NCI-H2107 treated with DMSO at 0.1 percent for 48 hours (cell line): ENCODE results near the gene GEMIN8.

Experiments used
- DNase-seq: peaks from one replicate; lab custom pipeline; 2025; ENCODE audit not compliant: unreplicated experiment; lab: John Stamatoyannopoulos, UW

GEMIN8 gene, protein sequence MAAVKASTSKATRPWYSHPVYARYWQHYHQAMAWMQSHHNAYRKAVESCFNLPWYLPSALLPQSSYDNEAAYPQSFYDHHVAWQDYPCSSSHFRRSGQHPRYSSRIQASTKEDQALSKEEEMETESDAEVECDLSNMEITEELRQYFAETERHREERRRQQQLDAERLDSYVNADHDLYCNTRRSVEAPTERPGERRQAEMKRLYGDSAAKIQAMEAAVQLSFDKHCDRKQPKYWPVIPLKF

DNA sequence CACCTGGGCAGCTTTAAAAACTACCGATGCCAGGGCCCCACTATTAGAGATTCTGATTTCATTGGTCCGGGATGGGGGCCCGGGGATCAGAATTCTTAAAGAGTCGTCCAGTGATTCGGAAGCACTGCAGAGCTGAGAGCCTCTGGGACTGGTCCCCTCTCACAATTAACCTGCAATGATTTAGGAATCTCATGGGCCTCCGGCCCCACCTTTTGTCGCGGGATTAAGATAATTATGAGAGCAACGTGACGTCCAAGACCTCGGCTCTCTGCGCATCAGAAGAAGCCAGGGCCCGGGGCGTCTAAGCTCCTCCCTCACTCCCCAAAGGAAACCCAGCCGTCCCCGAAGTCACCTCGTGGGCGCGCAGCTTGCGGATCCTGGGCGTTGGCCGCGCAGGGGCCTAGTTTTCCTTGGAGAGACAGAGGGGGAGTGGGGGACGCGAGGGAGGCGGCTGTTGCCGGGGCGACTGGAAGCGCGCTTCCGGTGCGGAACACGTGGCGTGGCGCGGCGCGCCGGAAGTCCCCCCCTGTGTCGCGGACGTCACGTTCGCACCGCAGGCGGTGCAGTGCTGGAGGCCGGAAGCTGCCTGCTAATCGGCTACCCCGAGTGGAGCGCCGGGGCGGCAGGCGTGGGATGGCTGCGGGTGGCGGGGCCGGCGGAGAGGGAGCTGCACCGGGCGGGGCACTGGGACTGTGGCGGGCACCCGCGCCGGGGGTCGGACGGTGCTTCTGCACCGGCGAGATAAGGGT is at the start of gene GEMIN8:
GEMIN8 (minus strand) TSS at position 468 of the 749 bp plus-strand sequence. CDS start 8,414 bp downstream, outside the sequence.
- DNase-seq = peak; percentile 71

DNA sequence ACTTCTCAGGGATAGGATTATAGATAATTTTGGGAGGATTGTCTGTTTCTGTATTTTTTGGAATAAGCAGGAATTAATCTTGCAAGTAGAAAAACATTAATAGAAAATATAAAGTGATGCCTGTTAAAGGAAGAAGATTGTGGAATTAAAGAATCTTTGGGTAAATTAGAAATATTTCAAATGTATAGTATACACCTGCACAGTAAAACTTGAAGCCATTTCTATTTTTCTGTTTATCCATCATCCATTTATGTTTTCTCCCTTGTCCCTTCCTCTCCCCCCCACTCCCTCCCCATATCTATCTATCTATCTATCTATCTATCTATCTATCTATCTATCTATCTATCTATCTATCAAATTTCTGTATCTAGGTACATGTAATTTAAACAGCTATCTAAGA is 46.9 kb upstream of the GEMIN8 start:
- no peak for DNase-seq

DNA sequence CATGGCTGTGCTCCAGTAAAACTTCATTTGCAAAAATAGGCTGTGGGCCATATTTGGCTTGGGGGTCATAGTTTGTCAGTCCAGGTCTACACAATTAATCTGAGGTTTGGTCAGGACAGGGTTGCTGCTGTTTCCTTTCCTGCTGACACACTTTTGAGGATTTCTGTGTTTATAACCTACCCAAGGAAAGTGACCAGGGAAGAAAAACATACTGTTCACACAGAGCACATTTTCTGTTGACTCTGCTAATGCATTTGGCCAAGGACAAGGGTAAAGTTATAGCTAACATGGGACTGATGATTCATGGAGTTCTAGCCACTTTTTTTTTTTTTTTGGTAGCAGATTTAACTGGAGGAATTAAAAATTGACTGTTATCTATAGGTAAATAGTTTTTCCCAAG is 43.9 kb upstream of the GEMIN8 start:
- DNase-seq = no peak

DNA sequence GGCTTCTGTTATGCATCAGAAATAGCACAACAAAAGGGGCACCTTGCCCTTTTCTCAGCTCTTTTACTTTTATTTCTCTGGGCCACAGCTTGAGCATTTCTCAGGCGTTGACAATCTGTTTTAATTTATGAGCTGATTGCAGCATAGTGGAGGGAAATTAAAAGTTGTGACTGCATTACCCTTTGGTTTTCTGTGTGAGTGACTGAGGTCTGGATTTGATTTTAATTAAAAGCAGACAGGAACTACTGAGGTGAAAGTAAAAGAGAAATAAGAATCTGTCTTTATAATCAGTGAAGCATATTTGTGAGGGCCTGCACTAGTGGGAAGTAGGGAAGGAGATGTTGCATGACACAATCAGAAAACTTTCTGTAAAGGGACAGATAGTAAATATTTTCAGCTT is 43.4 kb upstream of the GEMIN8 start:
- DNase-seq = no peak

DNA sequence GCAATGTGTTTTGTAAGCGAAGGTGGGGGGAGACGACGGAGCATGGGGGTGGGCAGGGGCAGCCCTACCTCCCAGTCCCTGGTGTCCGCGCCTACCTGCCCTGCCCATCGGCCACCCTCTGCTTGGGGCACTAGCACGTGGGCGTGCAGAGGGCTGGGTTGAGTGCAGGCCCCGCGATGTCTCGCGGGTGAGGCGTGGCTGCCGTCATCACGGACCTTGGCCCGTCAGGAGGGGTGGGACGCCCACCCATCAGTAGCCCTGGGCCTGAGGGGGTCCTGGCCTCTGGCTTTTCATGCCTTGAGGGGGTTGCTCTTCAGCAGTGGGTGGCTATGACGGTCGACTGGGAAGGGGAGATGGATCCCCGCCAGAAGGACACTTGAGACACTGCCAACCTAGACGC is 36.1 kb upstream of the GEMIN8 start:
- no peak for DNase-seq

DNA sequence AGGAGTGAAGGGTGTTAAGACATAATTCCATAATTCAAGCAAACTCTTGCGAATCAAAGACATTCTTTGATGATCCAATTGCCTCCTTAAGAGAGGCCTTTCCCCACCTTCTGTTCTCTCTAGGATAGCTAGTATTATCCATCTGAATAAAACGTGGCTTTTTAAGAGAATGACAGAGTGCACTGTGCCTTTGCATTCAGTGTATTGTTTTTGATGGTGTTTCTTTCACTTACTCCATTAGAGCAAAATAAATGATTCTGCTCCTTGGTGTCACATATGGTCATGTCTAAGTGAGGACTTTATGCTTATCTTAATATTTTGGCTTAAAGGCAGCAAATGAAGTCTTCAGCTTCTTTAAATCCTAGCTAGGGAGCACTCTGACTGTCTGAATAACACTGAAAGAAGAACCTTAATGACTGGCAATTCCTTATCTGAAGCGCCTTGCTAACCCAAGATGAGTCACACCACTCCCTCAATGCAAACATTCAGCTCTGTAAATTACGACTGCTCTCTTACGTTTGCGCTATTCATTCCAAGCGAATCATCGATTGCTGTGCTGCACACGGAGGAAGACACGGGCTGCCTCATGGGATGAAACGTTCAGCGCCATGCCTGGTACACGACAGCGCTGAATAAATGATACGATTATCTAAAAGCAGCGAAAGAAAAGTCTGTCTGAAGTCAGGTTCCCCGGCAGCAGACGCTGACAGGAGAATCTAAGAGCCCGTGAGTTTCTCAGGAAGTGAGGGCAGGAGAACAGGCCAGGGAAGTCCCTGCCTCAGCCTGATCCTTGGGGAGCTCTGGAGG is 35.1 kb upstream of the GEMIN8 start:
- DNase-seq = no peak

DNA sequence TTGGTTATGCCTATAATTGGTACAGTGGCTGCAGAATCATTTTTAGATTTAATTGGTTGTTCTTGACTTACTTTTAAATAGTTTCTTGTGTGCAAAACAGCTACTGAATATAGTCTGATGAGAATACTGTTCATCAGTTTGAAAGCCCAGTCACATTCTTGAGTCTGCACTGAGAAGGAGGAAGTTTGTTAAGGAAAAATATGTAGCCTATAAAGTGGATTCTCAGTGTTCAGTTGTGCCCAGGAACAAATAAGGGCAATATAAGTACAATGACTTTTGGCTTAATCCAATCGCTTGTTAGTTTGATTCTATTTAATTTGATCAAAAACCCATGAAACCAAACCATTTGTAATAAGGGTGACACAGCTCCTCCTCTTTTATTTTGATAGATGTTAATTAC is 32.8 kb upstream of the GEMIN8 start:
- DNase-seq = no peak

DNA sequence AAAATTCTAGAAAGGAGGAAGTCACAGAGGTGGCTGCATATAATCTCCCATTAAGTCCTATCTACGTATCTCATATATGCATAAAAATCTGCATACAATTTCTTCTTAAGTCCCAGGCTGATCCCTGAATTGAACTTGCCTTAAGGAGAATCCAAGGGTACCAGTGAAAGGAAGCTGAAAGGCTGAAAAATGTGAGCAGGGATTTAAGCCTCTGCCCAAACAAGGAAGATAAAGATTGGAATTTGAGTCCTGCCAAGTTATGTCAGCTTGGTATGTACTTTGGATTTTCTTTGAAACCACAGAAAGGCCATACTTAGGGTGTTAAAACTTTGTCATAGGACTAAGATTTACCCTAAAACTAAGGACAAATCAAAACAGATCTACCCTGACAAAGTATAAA is 26.5 kb upstream of the GEMIN8 start:
- DNase-seq = no peak

DNA sequence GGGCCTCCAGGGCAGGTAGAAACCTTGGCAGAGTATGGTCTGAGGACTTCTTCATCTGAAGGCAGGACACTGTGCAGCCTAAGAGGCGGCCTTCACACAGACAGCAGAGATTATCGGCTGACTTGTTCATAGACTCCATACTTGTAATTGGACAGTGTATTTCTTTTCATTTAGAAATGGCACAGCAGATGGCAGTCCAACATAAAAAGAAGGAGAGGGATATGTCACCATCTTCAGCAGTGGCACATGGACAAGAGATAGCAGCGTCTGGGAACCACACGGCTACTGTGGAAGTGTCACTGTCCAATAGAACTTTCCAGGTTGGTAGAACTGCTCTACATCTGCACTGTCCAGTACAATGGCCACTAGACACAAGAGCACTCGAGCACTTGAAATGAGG is 21.7 kb upstream of the GEMIN8 start:
- no peak for DNase-seq

DNA sequence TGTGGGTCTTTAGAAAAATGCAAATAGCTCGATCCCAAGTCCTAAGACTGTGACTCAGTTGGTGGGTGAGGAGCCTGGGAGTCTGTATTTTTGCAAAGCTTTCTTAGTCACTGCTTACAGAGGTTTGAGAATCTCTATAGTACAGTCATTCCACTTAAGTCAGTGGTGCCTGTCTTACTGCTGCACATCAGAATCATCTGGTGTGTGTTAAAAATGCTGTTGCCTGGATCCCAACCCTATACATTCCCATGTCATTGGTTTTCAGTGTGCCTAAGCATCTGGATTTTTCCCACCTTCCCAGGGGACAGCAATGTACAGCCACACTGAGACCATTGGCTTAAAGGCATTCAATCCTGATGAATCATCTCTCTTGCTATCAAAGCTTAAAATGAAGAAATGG is 21.0 kb upstream of the GEMIN8 start:
- DNase-seq = no peak

DNA sequence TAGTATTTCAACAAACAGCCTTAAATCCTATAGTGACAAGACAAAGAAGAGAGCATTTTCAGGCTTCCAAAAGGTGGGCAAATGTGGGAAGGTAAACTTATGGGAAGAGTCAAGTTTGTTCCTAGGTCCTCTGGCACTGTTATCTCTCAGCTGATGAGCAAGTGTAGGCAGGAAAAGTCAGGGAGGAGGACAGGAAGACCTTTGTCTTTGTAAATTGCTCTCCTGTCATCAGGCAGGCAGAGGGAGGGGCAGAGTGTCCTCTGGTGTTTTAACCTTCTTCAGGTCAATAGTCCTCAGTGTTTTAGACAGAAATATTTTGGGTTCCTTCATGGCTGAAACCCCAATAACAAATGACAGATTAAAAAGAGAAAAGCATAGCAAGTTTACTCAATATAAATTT is 13.5 kb upstream of the GEMIN8 start:
- DNase-seq = no peak

DNA sequence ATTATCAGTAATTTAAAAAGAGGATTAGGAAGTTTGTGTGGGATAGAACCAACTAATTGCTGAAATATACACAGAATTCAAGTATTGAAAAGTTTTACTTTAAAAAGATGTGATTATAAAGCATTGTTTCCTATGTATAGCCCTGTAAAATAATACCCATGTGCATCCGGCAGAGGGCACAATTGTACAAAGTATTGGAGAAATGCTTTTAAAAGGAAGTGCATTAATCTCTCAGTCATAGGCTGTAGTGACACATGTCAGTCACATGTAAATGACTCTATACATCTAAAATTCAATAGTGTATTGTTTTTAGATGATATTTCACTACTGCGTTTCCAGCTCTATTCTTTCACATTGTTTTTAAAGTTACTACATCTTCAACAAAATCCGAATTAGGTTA is 9.7 kb upstream of the GEMIN8 start:
- peak; percentile 40 for DNase-seq

DNA sequence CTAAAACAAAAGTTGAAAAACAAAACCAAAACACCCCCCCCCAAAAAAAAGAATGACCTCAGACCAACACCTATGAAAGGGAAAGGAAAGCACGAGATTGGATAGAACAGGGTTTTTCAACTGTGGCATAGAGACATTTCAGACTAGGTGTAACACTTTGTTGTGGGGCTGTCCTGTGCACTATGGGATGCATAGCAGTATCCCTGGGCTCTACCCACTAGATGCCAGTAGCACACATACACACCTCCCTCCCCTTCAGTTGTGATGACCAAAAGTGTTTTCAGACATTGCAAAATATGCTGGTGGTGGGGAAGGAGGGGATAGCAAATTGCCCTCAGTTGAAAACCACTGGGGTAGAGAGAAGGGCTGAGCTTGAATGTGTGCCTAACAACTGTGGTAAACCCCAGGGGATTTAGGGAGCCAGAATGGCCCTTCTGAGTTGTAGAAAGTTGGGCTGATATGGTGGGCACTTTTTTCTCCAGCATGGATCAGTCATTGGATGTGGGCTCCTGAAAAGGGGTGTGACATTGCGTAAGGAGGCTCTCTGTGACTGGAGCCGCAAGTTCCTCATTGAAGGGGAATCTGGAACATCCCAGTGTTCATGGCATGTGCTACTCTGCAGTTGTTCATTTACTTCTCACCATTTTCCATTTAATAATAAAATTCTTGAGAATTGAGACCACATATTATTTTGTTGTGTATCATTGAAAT is 8.8 kb upstream of the GEMIN8 start:
- DNase-seq = no peak

DNA sequence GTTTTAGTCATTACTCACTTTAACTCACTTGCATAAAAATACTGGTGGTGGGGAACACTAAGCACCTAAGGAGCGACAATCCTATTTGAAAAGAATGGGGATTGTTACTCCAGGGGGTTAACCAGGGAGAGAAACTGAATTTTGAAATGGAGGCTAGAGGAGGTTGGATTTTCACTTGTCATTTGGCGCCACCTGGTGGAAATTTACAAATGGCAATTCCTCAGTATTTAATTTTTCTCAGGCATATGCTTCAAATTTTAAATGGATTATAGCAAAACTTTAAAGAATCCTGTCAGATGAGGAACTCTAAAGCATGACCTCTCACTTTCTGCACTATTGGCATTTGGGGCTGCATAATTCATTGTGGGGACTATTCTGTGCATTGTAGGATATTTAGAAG is 2.7 kb upstream of the GEMIN8 start:
- peak; percentile 53 for DNase-seq

DNA sequence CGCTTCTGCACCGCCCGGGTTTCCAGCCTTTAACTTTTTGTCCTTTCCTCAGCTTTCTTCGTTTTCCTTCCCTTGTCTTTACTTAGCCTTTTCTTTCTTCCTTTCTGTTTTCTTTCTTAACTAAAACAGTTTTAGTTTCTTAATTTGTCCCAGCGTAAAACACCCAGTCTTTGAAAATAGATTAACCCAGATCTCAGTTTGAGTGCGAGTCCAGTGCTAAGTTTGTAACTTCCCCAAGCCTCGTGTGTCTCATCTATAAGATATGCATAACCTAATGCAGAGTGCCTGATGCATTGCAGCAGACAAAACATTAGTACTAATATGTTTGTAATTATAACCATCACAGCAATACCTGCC is 460 bp upstream of the GEMIN8 start:
- DNase-seq = no peak

DNA sequence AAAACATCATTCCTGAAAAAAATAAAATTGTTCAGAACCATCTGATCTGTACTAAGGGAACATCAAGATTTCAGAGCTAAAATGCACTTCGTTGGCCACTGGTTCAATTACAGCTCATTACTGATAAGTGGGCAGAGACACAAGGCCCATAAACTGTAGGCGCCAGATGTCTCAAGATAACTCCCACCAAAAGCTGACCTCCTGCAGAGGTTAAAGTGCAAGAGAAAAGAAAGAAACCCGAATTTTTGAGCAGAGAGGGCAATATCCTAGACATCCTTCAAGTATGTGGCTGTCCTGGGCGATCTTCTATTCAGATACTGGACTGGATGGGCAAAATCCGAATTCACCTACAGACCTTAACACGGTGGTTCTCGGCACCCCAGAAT is 660 bp downstream of the GEMIN8 start:
- peak; percentile 12 for DNase-seq

DNA sequence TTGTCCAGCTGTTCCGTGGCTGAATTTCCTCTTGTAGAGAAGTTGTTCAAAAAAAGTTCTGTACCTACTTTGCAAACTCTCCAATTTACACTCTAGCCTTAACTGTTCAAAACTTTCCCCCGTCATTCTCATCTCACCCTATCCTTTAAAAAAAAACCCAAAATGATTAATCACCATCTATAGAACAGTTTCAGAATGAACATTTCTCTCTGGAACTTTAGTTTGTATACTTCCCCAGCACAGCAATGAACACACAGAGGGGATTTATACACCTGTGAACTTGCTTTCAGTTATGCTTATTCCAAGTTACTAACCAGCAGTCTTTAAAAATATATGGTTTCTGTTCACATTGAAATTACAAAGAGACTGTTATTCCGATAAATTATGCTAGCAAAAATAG is 1.2 kb downstream of the GEMIN8 start:
- DNase-seq = no peak

DNA sequence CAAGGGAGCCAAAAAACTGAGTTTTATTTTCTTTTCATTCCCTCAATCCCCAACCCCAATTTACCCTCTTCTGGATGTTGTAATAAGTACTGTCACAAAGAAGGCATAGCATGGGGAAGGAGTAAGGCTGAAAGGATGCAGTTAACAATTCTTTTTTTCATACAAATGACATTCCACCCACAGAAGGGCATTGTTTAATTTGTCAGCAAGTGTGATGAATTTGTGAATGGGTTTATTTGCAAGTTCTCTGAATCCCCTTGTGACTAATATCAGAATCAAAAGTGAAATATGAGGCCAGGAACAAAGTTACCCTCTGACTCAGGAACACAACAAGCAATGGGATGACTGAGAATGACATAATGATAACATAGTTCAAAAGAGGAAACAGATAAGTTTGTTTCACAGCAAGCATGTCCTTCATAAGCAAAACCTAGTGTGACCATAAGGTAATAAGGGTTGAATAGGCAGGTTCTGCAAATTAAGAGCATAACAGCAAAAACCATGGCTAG is 2.1 kb downstream of the GEMIN8 start:
- DNase-seq = no peak

DNA sequence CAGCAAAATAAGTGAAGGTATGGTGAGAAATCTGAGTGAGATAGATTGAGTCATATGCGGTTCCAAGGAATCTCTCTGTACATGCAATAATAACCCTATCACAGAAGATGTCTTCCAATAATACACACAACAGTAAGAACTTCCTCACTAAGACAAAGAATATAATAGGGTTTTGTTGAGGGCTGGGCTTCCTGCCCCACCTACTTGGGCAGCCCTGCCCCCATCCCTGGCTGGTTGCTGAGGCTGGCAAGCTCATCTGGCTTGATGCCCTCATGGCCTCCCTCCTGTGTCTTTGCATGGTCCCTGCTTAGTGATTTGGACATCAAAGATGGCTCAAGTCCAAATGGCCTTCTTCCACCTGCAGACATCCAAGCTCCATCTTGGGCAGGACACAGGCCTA is 2.7 kb downstream of the GEMIN8 start:
- DNase-seq = no peak

DNA sequence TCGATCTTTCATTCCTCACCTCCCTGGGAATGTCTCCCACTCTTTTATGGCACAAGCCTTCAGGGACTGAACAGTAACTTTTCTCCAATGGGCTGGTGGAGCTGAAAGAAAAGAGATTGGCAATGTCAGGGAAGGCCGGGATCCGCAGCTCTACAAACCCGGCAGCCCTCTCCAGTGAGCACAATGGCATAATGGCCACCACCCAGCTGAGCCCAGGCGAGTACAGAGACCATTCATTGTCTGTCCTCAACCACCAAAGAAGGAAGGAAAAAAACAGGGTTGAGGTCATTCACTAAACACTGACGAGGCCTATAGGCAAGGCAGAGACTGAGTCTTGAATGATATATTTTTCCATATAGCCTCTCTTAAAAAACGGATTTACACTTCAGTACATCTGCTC is 3.6 kb downstream of the GEMIN8 start:
- no peak for DNase-seq

DNA sequence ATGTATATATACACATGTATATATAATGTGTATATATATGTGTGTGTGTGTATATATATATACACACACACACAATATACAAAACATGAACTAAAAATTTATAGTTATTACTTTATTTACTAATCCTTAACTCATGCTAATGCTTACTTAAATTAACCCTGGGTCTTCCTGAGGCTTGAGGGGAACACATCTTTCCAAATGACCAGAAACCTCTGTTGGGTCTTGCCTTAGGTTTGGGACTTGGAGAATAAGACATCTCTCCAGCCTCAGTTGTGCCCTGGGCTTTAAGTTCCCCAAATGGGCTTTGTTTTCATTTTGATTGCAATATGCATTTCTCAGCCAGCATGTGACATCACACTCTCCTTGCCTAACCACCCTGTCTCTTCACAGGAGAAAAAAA is 7.7 kb downstream of the GEMIN8 start:
- no peak for DNase-seq
